Measurements from ENCODE around the gene TSSC4.

TSSC4 gene

GRCh38 chr11:2409126-2409525, 8.6 kb downstream of the TSSC4 start:
- no peak overlapping the region for H3K4me3 ChIP-seq (replicated peaks; ENCODE audit: insufficient read depth, low read length)
- DNase-seq (ENCODE audit: low read depth in 1 of 2, low spot score in 1 of 2), result no peak
- no peak overlapping the region for H3K27ac ChIP-seq (replicated peaks)
- no peak for TF ChIP-seq SPI1 (IDR thresholded peaks at IDR 0.05; ENCODE audit: borderline replicate concordance, low read depth)
- TF ChIP-seq, protein P1, sequence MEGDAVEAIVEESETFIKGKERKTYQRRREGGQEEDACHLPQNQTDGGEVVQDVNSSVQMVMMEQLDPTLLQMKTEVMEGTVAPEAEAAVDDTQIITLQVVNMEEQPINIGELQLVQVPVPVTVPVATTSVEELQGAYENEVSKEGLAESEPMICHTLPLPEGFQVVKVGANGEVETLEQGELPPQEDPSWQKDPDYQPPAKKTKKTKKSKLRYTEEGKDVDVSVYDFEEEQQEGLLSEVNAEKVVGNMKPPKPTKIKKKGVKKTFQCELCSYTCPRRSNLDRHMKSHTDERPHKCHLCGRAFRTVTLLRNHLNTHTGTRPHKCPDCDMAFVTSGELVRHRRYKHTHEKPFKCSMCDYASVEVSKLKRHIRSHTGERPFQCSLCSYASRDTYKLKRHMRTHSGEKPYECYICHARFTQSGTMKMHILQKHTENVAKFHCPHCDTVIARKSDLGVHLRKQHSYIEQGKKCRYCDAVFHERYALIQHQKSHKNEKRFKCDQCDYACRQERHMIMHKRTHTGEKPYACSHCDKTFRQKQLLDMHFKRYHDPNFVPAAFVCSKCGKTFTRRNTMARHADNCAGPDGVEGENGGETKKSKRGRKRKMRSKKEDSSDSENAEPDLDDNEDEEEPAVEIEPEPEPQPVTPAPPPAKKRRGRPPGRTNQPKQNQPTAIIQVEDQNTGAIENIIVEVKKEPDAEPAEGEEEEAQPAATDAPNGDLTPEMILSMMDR (IDR thresholded peaks at IDR 0.05; ENCODE audit: insufficient read depth, low read length), result no peak
- TF ChIP-seq POLR2AphosphoS5 (IDR thresholded peaks at IDR 0.05; ENCODE audit: low read depth), result no peak
- TF ChIP-seq, protein P2, sequence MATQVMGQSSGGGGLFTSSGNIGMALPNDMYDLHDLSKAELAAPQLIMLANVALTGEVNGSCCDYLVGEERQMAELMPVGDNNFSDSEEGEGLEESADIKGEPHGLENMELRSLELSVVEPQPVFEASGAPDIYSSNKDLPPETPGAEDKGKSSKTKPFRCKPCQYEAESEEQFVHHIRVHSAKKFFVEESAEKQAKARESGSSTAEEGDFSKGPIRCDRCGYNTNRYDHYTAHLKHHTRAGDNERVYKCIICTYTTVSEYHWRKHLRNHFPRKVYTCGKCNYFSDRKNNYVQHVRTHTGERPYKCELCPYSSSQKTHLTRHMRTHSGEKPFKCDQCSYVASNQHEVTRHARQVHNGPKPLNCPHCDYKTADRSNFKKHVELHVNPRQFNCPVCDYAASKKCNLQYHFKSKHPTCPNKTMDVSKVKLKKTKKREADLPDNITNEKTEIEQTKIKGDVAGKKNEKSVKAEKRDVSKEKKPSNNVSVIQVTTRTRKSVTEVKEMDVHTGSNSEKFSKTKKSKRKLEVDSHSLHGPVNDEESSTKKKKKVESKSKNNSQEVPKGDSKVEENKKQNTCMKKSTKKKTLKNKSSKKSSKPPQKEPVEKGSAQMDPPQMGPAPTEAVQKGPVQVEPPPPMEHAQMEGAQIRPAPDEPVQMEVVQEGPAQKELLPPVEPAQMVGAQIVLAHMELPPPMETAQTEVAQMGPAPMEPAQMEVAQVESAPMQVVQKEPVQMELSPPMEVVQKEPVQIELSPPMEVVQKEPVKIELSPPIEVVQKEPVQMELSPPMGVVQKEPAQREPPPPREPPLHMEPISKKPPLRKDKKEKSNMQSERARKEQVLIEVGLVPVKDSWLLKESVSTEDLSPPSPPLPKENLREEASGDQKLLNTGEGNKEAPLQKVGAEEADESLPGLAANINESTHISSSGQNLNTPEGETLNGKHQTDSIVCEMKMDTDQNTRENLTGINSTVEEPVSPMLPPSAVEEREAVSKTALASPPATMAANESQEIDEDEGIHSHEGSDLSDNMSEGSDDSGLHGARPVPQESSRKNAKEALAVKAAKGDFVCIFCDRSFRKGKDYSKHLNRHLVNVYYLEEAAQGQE (IDR thresholded peaks at IDR 0.05; ENCODE audit: insufficient replicate concordance, low read depth), result no peak
- H3K27me3 ChIP-seq (ENCODE audit: insufficient read depth, poor library complexity, severe bottlenecking), result no peaks in the 10 kb centered on the region

GRCh38 chr11:2409611-2410468, 9.3 kb downstream of the TSSC4 start:
- Histone ChIP-seq H3K27me3 (ENCODE audit: insufficient read depth, poor library complexity, severe bottlenecking) (no peaks in the 10 kb centered on the region), H3K4me3 (replicated peaks; ENCODE audit: insufficient read depth, low read length) (no peak overlapping the region), H3K27ac (replicated peaks) (no peak overlapping the region)
- TF ChIP-seq POLR2AphosphoS5 (IDR thresholded peaks at IDR 0.05; ENCODE audit: low read depth), result no peak
- no peak for TF ChIP-seq SPI1 (IDR thresholded peaks at IDR 0.05; ENCODE audit: borderline replicate concordance, low read depth)
- no peak for TF ChIP-seq GABPA (IDR thresholded peaks at IDR 0.05; ENCODE audit: low read depth)
- TF ChIP-seq, protein P2 (IDR thresholded peaks at IDR 0.05; ENCODE audit: insufficient replicate concordance, low read depth), result no peak
- TF ChIP-seq, protein P1 (IDR thresholded peaks at IDR 0.05; ENCODE audit: insufficient read depth, low read length), result no peak
- no peak for DNase-seq (ENCODE audit: low read depth in 1 of 2, low spot score in 1 of 2)

- Histone ChIP-seq H3K4me3 (replicated peaks; ENCODE audit: insufficient read depth, low read length) (no peak overlapping the region), H3K27me3 (ENCODE audit: insufficient read depth, poor library complexity, severe bottlenecking) (no peaks in the 10 kb centered on the region)
- TF ChIP-seq, protein P2 (IDR thresholded peaks at IDR 0.05; ENCODE audit: insufficient replicate concordance, low read depth), result no peak
- TF ChIP-seq GABPA (IDR thresholded peaks at IDR 0.05; ENCODE audit: low read depth) (no peak), SPI1 (IDR thresholded peaks at IDR 0.05; ENCODE audit: borderline replicate concordance, low read depth) (no peak), POLR2AphosphoS5 (IDR thresholded peaks at IDR 0.05; ENCODE audit: low read depth) (no peak)
- TF ChIP-seq, protein P1 (IDR thresholded peaks at IDR 0.05; ENCODE audit: insufficient read depth, low read length), result no peak
These were observed 10.1 kb downstream of the TSSC4 start for GRCh38 chr11:2410616-2411015.

More at GRCh38 chr11:2410616-2411015, 10.1 kb downstream of the TSSC4 start:
- DNase-seq (ENCODE audit: low read depth in 1 of 2, low spot score in 1 of 2), result no peak
- H3K27ac ChIP-seq (replicated peaks), result no peak overlapping the region

Measured in HL-60 (cell line).